Progenitor cell of endocrine pancreas (in vitro differentiated cells): ENCODE measurements around the gene LHX8. TPM values are rescaled to one million over a fixed set of nuclear protein-coding genes. Genes with fewer than 3 reads are reported as not detected.
"Not testable (repeated sequence)": the region's sequence is repeated elsewhere in the genome, so short reads cannot be mapped to it uniquely, and the experiment has no call there.

ENCODE experiments used
- DNase-seq: peaks from one replicate; pipeline ENCODE4 v3.0.0; 2021; ENCODE audit warnings: low spot score; ENCODE audit not compliant: unreplicated experiment
- H3K27ac Mint-ChIP-seq: 2 replicates; pipeline ENCODE4 v1.8.0; 2021; ENCODE audit warnings: mild to moderate bottlenecking, moderate library complexity, mixed read lengths
- H3K27me3 Mint-ChIP-seq: 2 replicates; pipeline ENCODE4 v1.8.0; 2021; ENCODE audit warnings: mixed read lengths
- H3K36me3 Mint-ChIP-seq: 2 replicates; pipeline ENCODE4 v1.8.0; 2022; ENCODE audit warnings: mixed read lengths; ENCODE audit not compliant: insufficient read depth
- H3K4me1 Mint-ChIP-seq: 2 replicates; pipeline ENCODE4 v1.8.0; 2021; ENCODE audit warnings: low read depth, mixed read lengths
- H3K4me3 Mint-ChIP-seq: 2 replicates; pipeline ENCODE4 v1.8.0; 2021; ENCODE audit warnings: low read depth, mild to moderate bottlenecking, moderate library complexity, mixed read lengths
- H3K9me3 Mint-ChIP-seq: 2 replicates; pipeline ENCODE4 v1.8.0; 2021; ENCODE audit warnings: low read depth, mixed read lengths
- CTCF ChIP-seq: fragments of 200-600 bp; sonication (generic); IDR thresholded peaks from one replicate; pipeline ENCODE4 v1.5.0; 2021; ENCODE audit warnings: antibody characterized with exemption, mild to moderate bottlenecking; ENCODE audit not compliant: unreplicated experiment
- total RNA-seq: library from RNA; stranded (reverse); gene quantifications from 2 replicates; pipeline ENCODE4 v1.2.1, GENCODE V29; 2021

LHX8 gene
- total RNA-seq, 1 donor from 2014 or later, result not detected

DNA sequence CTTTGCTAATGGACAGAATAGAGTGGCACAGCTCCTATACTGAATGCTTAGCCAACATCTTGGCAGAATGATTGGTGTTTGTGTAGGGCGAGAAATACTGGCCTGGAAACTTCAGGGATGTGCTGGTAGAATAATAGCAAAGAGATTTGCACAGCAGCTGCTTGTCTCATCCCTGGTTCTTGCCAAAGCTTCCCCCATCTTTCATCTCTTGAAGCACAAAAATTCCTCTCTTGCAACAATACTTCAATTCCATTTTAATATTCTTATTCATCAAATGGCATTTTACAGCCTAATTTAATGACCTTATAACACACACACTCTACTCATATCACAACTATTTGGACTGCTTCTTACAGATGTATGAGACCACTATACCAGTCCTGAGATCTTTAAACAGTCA lies 37.7 kb downstream of the LHX8 start:
- TF ChIP-seq CTCF, result no peak
- H3K4me1 Mint-ChIP-seq, result no peaks in the 10 kb centered on the region
- DNase-seq, result no peak
- H3K9me3 Mint-ChIP-seq, result peaks cover under 1% of the 10 kb centered on the region
- H3K27me3 Mint-ChIP-seq, result peaks cover 3% of the 10 kb centered on the region
- H3K4me3 Mint-ChIP-seq, result no peak overlapping the region
- H3K27ac Mint-ChIP-seq, result no peak overlapping the region
- no peaks in the 10 kb centered on the region for H3K36me3 Mint-ChIP-seq

GRCh38 chr1:75172556-75172955 lies 38.4 kb downstream of the LHX8 start:
- no peaks in the 10 kb centered on the region for H3K4me1 Mint-ChIP-seq
- no peak overlapping the region for H3K4me3 Mint-ChIP-seq

GRCh38 chr1:75174031-75174760 lies 40.0 kb downstream of the LHX8 start:
- H3K27me3 Mint-ChIP-seq, result peaks cover 3% of the 10 kb centered on the region
- no peak overlapping the region for H3K27ac Mint-ChIP-seq
- no peaks in the 10 kb centered on the region for H3K4me1 Mint-ChIP-seq
- H3K36me3 Mint-ChIP-seq, result no peaks in the 10 kb centered on the region
- peaks cover 6% of the 10 kb centered on the region for H3K9me3 Mint-ChIP-seq
- no peak overlapping the region for H3K4me3 Mint-ChIP-seq
- TF ChIP-seq CTCF, result no peak
- no peak for DNase-seq

More at GRCh38 chr1:75172556-75172955, 38.4 kb downstream of the LHX8 start:
- TF ChIP-seq CTCF, result no peak
- H3K27ac Mint-ChIP-seq, result no peak overlapping the region
- peaks cover 6% of the 10 kb centered on the region for H3K9me3 Mint-ChIP-seq
- peaks cover 3% of the 10 kb centered on the region for H3K27me3 Mint-ChIP-seq
- DNase-seq, result no peak
- H3K36me3 Mint-ChIP-seq, result no peaks in the 10 kb centered on the region

- not testable (repeated sequence) for H3K27me3 Mint-ChIP-seq, H3K36me3 Mint-ChIP-seq, H3K4me3 Mint-ChIP-seq, H3K4me1 Mint-ChIP-seq, DNase-seq, H3K27ac Mint-ChIP-seq
- peaks cover 18% of the 10 kb centered on the region for H3K9me3 Mint-ChIP-seq
Measured at GRCh38 chr1:75181214-75181955, 47.2 kb downstream of the LHX8 start.

- Mint-ChIP-seq H3K9me3 (no peaks in the 10 kb centered on the region), H3K4me1 (no peaks in the 10 kb centered on the region), H3K27ac (no peak overlapping the region), H3K4me3 (no peak overlapping the region), H3K36me3 (no peaks in the 10 kb centered on the region), H3K27me3 (peaks cover 25% of the 10 kb centered on the region)
- no peak for TF ChIP-seq CTCF
- no peak for DNase-seq
Measured at GRCh38 chr1:75188892-75189291, 54.7 kb downstream of the LHX8 start.

DNA sequence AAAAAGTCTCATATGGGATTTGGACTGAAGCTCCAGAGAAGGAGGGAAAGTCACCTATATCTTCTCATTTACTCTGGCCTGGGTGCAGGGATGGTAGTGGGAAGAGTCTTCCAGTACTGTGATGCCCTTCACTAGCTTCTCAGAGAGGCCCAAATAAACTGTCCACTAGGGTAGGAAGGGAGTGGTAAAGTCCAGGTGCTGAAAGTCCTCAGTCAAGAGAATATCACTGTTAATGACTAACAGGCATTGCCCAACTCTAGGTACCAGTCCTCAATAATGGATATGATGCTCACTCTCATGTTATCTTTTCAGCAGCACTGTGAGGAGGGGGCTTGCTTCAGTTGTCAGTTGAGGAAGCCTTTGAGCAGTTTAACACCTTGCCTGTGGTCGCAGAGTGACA lies 64.0 kb downstream of the LHX8 start:
- no peak for DNase-seq
- peaks cover 11% of the 10 kb centered on the region for H3K27me3 Mint-ChIP-seq
- H3K9me3 Mint-ChIP-seq, result no peaks in the 10 kb centered on the region
- no peak for TF ChIP-seq CTCF
- no peak overlapping the region for H3K27ac Mint-ChIP-seq
- no peak overlapping the region for H3K4me3 Mint-ChIP-seq
- H3K36me3 Mint-ChIP-seq, result no peaks in the 10 kb centered on the region
- H3K4me1 Mint-ChIP-seq, result no peaks in the 10 kb centered on the region
